Transverse colon (tissue), 4 donors: Measurements from ENCODE around the gene KRT5.

Experiments
- CTCF ChIP-seq, 5 experiments: fragments of 200-600 bp in 3 of 5; fragments of 450-650 bp in 2 of 5; sonication (generic) in 3 of 5; IDR thresholded peaks; 1 replicate in 2 of 5; 2 replicates in 3 of 5; pipeline ENCODE4 v1.5.1; 2016 to 2017; ENCODE audit warnings: antibody characterized with exemption in 5 of 5, inconsistent platforms in 3 of 5, mild to moderate bottlenecking in 2 of 5, moderate library complexity in 1 of 5
- EP300 ChIP-seq: sonication (generic); formaldehyde crosslinking; IDR thresholded peaks from one replicate; pipeline ENCODE4 v1.6.1; 2017; ENCODE audit warnings: antibody characterized with exemption, low read depth
- POLR2A ChIP-seq: fragments of 450-650 bp; IDR thresholded peaks from one replicate; pipeline ENCODE4 v1.6.1; 2016; ENCODE audit warnings: antibody characterized with exemption, mild to moderate bottlenecking, moderate library complexity
- POLR2AphosphoS5 ChIP-seq, 3 donors: sonication (generic); formaldehyde crosslinking; IDR thresholded peaks; one replicate each; pipeline ENCODE4 v1.6.1; 2016; ENCODE audit warnings: antibody characterized with exemption in 3 of 3

- no peak for TF ChIP-seq CTCF (IDR thresholded peaks at IDR 0.05)
- no peak for TF ChIP-seq POLR2A
- no peak for TF ChIP-seq EP300
- TF ChIP-seq POLR2AphosphoS5 (IDR thresholded peaks at IDR 0.05): no peak
Observed at GRCh38 chr12:52568111-52568510, 47.9 kb upstream of the KRT5 start.
